Osteoblast (primary cell): Measurements from ENCODE around the gene CDX2. TPM values are rescaled to one million over a fixed set of nuclear protein-coding genes. Genes with fewer than 3 reads are reported as not detected.

Experiments used
- DNase-seq: peaks from one replicate; pipeline ENCODE4 v3.0.0; 2011; ENCODE audit warnings: low spot score, mixed read lengths; ENCODE audit not compliant: insufficient read length; ENCODE audit errors: missing footprints
- H2AFZ ChIP-seq: 2 replicates; pipeline ENCODE4 v1.6.0; 2011; ENCODE audit warnings: mild to moderate bottlenecking, low read length
- H3K27ac ChIP-seq: 2 replicates; pipeline ENCODE4 v1.5.1; 2011; ENCODE audit warnings: mild to moderate bottlenecking, low read depth, low read length, moderate library complexity
- H3K27me3 ChIP-seq: 2 replicates; pipeline ENCODE4 v1.6.0; 2012; ENCODE audit warnings: mild to moderate bottlenecking, control low read depth, inconsistent platforms, low read length, moderate library complexity; ENCODE audit not compliant: insufficient read depth
- H3K36me3 ChIP-seq: 2 replicates; pipeline ENCODE4 v1.5.1; 2011; ENCODE audit warnings: mild to moderate bottlenecking, low read length, control low read depth, moderate library complexity; ENCODE audit not compliant: insufficient read depth
- H3K4me1 ChIP-seq: 2 replicates; pipeline ENCODE4 v1.5.1; 2011; ENCODE audit warnings: mild to moderate bottlenecking, low read length, control low read depth, moderate library complexity; ENCODE audit not compliant: insufficient read depth
- H3K4me2 ChIP-seq: 2 replicates; pipeline ENCODE4 v1.6.0; 2011; ENCODE audit warnings: mild to moderate bottlenecking, low read length; ENCODE audit not compliant: insufficient read depth
- H3K4me3 ChIP-seq: fragments of 200-600 bp; sonication (generic); 3 replicates; pipeline ENCODE4 v1.5.1; 2012; ENCODE audit warnings: mild to moderate bottlenecking, low read length, inconsistent platforms; ENCODE audit not compliant: insufficient read depth
- H3K79me2 ChIP-seq: 2 replicates; pipeline ENCODE4 v1.6.0; 2012; ENCODE audit warnings: mild to moderate bottlenecking, low read length, control low read depth, inconsistent platforms; ENCODE audit not compliant: insufficient read depth
- H3K9me3 ChIP-seq: 2 replicates; pipeline ENCODE4 v1.5.1; 2011; ENCODE audit warnings: low read depth, low read length, control low read depth
- H4K20me1 ChIP-seq: 2 replicates; pipeline ENCODE4 v1.6.0; 2012; ENCODE audit warnings: mild to moderate bottlenecking, low read length, control low read depth; ENCODE audit not compliant: insufficient read depth
- total RNA-seq: library from RNA; depleted of rRNA; stranded (reverse); fragments of >200 nt; gene quantifications from 2 replicates; pipeline ENCODE4 v1.2.3, GENCODE V29; 2012
- TF ChIP-seq, protein P1 (sequence below): IDR thresholded peaks from 2 replicates; pipeline ENCODE4 v1.5.1; 2011; ENCODE audit warnings: mild to moderate bottlenecking, low read depth, low read length, moderate library complexity; ENCODE audit errors: extremely low read depth

Gene CDX2
- total RNA-seq, 1 donor: not detected

- no peaks in the 10 kb centered on the region for H3K36me3 ChIP-seq
- peaks cover 72% of the 10 kb centered on the region for H3K27me3 ChIP-seq
- no peak overlapping the region for H3K4me3 ChIP-seq
- H3K79me2 ChIP-seq: no peaks in the 10 kb centered on the region
- no peak overlapping the region for H3K4me2 ChIP-seq
- H2AFZ ChIP-seq: no peak overlapping the region
- peak; percentile 43 for DNase-seq
- TF ChIP-seq, protein P1, sequence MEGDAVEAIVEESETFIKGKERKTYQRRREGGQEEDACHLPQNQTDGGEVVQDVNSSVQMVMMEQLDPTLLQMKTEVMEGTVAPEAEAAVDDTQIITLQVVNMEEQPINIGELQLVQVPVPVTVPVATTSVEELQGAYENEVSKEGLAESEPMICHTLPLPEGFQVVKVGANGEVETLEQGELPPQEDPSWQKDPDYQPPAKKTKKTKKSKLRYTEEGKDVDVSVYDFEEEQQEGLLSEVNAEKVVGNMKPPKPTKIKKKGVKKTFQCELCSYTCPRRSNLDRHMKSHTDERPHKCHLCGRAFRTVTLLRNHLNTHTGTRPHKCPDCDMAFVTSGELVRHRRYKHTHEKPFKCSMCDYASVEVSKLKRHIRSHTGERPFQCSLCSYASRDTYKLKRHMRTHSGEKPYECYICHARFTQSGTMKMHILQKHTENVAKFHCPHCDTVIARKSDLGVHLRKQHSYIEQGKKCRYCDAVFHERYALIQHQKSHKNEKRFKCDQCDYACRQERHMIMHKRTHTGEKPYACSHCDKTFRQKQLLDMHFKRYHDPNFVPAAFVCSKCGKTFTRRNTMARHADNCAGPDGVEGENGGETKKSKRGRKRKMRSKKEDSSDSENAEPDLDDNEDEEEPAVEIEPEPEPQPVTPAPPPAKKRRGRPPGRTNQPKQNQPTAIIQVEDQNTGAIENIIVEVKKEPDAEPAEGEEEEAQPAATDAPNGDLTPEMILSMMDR: no peak
- H3K27ac ChIP-seq: no peak overlapping the region
- H3K4me1 ChIP-seq: no peaks in the 10 kb centered on the region
- H4K20me1 ChIP-seq: peaks cover 3% of the 10 kb centered on the region
- H3K9me3 ChIP-seq: no peaks in the 10 kb centered on the region
Observed at GRCh38 chr13:27981006-27981708, 12.0 kb upstream of the CDX2 start.

- H3K27ac ChIP-seq: no peak overlapping the region
- no peak overlapping the region for H3K4me3 ChIP-seq
- H3K36me3 ChIP-seq: no peaks in the 10 kb centered on the region
- no peaks in the 10 kb centered on the region for H3K79me2 ChIP-seq
- DNase-seq: peak; percentile 54
- H2AFZ ChIP-seq: no peak overlapping the region
- peaks cover 75% of the 10 kb centered on the region for H3K27me3 ChIP-seq
- H3K9me3 ChIP-seq: no peaks in the 10 kb centered on the region
- TF ChIP-seq, protein P1: no peak
- no peaks in the 10 kb centered on the region for H3K4me1 ChIP-seq
- H3K4me2 ChIP-seq: no peak overlapping the region
- peaks cover 3% of the 10 kb centered on the region for H4K20me1 ChIP-seq
Observed at GRCh38 chr13:27980280-27980998, 11.3 kb upstream of the CDX2 start.

DNA sequence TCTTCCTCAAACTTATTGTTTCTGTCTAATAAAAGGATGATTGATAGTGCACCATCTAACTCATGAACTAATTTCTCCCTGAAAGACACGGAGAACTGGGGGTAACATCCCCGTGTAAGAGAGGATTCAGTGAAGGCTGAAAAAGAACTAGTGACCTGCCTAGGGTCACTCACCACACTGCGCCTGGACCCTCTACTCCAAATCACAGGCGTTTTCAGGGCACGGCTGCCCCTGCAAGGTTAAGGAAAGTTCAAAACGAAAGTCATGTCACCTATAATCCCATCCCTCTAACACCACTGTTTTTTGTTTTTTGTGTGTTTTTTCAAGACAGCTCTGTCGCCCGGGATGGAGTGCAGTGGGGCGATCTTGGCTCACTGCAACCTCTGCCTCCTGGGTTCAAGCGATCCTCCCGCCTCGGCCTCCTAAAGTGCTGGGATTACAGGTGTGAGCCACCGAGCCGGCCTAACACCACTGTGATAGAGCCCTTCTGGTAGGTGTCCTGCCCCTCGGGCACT, 10.7 kb upstream of the CDX2 start:
- DNase-seq: peak; percentile 85
- Histone ChIP-seq H3K27ac (no peak overlapping the region), H2AFZ (no peak overlapping the region), H4K20me1 (peaks cover 3% of the 10 kb centered on the region), H3K4me1 (no peaks in the 10 kb centered on the region), H3K79me2 (no peaks in the 10 kb centered on the region), H3K4me3 (no peak overlapping the region), H3K4me2 (no peak overlapping the region), H3K36me3 (no peaks in the 10 kb centered on the region), H3K27me3 (peaks cover 81% of the 10 kb centered on the region), H3K9me3 (no peaks in the 10 kb centered on the region)
- TF ChIP-seq, protein P1: no peak
